ENCODE data around the gene OR11H6.

OR11H6 gene

DNA sequence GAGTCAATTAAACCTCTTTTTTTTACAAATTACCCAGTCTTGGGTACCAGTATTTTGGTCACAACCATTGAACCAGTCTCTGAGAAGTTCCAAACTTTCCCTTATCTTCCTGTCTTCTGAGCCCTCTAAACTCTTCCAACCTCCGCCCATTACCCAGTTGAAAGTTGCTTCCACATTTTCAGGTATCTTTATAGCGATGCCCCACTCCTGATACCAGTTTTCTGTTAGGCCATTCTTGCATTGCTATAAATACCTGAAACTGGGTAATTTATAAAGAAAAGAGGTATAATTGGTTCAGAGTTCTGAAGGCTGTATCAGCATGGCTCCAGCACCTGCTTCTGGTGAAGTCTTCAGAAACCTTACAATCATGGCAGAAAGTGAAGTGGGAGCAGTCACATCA is 50.6 kb downstream of the OR11H6 start:
- no peak for DNase-seq

All from activated CD4-positive, alpha-beta T cell treated with anti-CD3 and anti-CD28 coated beads, Interleukin-2, amount 50 U/mL, for 1 hour (primary cell).